WTC11 (cell line): Measurements from ENCODE around the gene AP3D1. TPM values are rescaled to one million over a fixed set of nuclear protein-coding genes. Genes with fewer than 3 reads are reported as not detected.
A peak's percentile ranks its signal among the peaks of the same experiment; 100 is the strongest.

Experiments
- ATAC-seq: fragments of 200-7000 bp; cut with Tn5 transposase; 2 replicates; pipeline ENCODE4 v1.10.0; 2021; ENCODE audit warnings: mild to moderate bottlenecking, moderate library complexity
- CTCF ChIA-PET: fragments of 300-600 bp; sonication (Branson Sonifier 250); formaldehyde crosslinking; loops from one replicate; lab custom pipeline; 2021; ENCODE audit warnings: antibody characterized with exemption; lab: Charles Lee
- POLR2A ChIA-PET: fragments of 350-600 bp; sonication (Branson Sonifier 250); formaldehyde crosslinking; loops from one replicate; lab custom pipeline; 2021; ENCODE audit warnings: antibody characterized with exemption; lab: Charles Lee
- DNase-seq: peaks from one replicate; pipeline ENCODE4 v3.0.0; 2021; ENCODE audit warnings: low spot score
- H3K27ac Mint-ChIP-seq: 2 replicates; pipeline ENCODE4 v1.8.0; 2021; ENCODE audit warnings: mixed read lengths
- H3K27me3 Mint-ChIP-seq: 2 replicates; pipeline ENCODE4 v1.8.0; 2021; ENCODE audit warnings: low read depth, mild to moderate bottlenecking, moderate library complexity, mixed read lengths
- H3K36me3 Mint-ChIP-seq: 2 replicates; pipeline ENCODE4 v1.8.0; 2021; ENCODE audit warnings: mixed read lengths
- H3K4me1 Mint-ChIP-seq: 2 replicates; pipeline ENCODE4 v1.8.0; 2022; ENCODE audit warnings: mixed read lengths
- H3K4me3 Mint-ChIP-seq: 2 replicates; pipeline ENCODE4 v1.8.0; 2021; ENCODE audit warnings: mild to moderate bottlenecking, moderate library complexity, mixed read lengths
- H3K9me3 Mint-ChIP-seq: 2 replicates; pipeline ENCODE4 v1.8.0; 2021; ENCODE audit warnings: mixed read lengths
- E2F4 ChIP-seq: sonication (generic); formaldehyde crosslinking; IDR thresholded peaks from 2 replicates; pipeline ENCODE4 v1.8.1; 2022; ENCODE audit warnings: low read depth, mild to moderate bottlenecking, moderate library complexity, missing genetic modification reagents, borderline replicate concordance
- ETV6 ChIP-seq: sonication (generic); formaldehyde crosslinking; IDR thresholded peaks from 2 replicates; pipeline ENCODE4 v1.8.1; 2022; ENCODE audit warnings: mild to moderate bottlenecking, missing genetic modification reagents
- FOXK1 ChIP-seq: sonication (generic); formaldehyde crosslinking; IDR thresholded peaks from 2 replicates; pipeline ENCODE4 v1.8.0; 2022; ENCODE audit warnings: mild to moderate bottlenecking, moderate library complexity, missing genetic modification reagents
- FOXP1 ChIP-seq: sonication (generic); formaldehyde crosslinking; IDR thresholded peaks from 2 replicates; pipeline ENCODE4 v1.8.0; 2022; ENCODE audit warnings: missing genetic modification reagents, mild to moderate bottlenecking, moderate library complexity, borderline replicate concordance
- GTF2I ChIP-seq: fragments of 250-450 bp; sonication (Bioruptor Pico); conservative IDR thresholded peaks from 2 replicates; pipeline ENCODE4 v1.4.0; 2021; ENCODE audit warnings: mild to moderate bottlenecking
- JUN ChIP-seq: sonication (generic); formaldehyde crosslinking; IDR thresholded peaks from 2 replicates; pipeline ENCODE4 v1.8.0; 2023; ENCODE audit warnings: mild to moderate bottlenecking, missing genetic modification reagents
- MAX ChIP-seq: sonication (generic); formaldehyde crosslinking; IDR thresholded peaks from 2 replicates; pipeline ENCODE4 v1.8.0; 2022; ENCODE audit warnings: mild to moderate bottlenecking, missing genetic modification reagents
- MXD4 ChIP-seq: fragments of 250-450 bp; sonication (Bioruptor Pico); IDR thresholded peaks from 2 replicates; pipeline ENCODE4 v1.8.0; 2021; ENCODE audit warnings: mild to moderate bottlenecking, moderate library complexity, borderline replicate concordance
- NR2C2 ChIP-seq: sonication (generic); formaldehyde crosslinking; IDR thresholded peaks from 2 replicates; pipeline ENCODE4 v1.8.0; 2022; ENCODE audit warnings: mild to moderate bottlenecking, missing genetic modification reagents
- OVOL2 ChIP-seq: fragments of 250-450 bp; sonication (Bioruptor Pico); IDR thresholded peaks from 2 replicates; pipeline ENCODE4 v1.9.0; 2021; ENCODE audit warnings: mild to moderate bottlenecking, borderline replicate concordance
- RORB ChIP-seq: fragments of 250-450 bp; sonication (Bioruptor Pico); IDR thresholded peaks from 2 replicates; pipeline ENCODE4 v1.9.0; 2021; ENCODE audit warnings: mild to moderate bottlenecking
- SOX15 ChIP-seq: fragments of 250-450 bp; sonication (Bioruptor Pico); IDR thresholded peaks from 2 replicates; pipeline ENCODE4 v1.9.0; 2021; ENCODE audit warnings: mild to moderate bottlenecking
- TEAD1 ChIP-seq: sonication (generic); formaldehyde crosslinking; IDR thresholded peaks from 2 replicates; pipeline ENCODE4 v1.8.0; 2022; ENCODE audit warnings: mild to moderate bottlenecking, missing genetic modification reagents
- TEAD4 ChIP-seq: sonication (generic); formaldehyde crosslinking; IDR thresholded peaks from 2 replicates; pipeline ENCODE4 v1.8.0; 2022; ENCODE audit warnings: mild to moderate bottlenecking, missing genetic modification reagents
- TP53 ChIP-seq: sonication (generic); formaldehyde crosslinking; IDR thresholded peaks from 2 replicates; pipeline ENCODE4 v1.8.1; 2023; ENCODE audit warnings: mild to moderate bottlenecking, missing genetic modification reagents
- USF2 ChIP-seq: sonication (generic); formaldehyde crosslinking; IDR thresholded peaks from 2 replicates; pipeline ENCODE4 v1.8.1; 2023; ENCODE audit warnings: mild to moderate bottlenecking, missing genetic modification reagents, moderate library complexity
- ZMAT4 ChIP-seq: fragments of 250-450 bp; sonication (Bioruptor Pico); IDR thresholded peaks from 2 replicates; pipeline ENCODE4 v1.9.0; 2021; ENCODE audit warnings: mild to moderate bottlenecking
- ZNF121 ChIP-seq: sonication (generic); formaldehyde crosslinking; IDR thresholded peaks from 2 replicates; pipeline ENCODE4 v1.8.0; 2023; ENCODE audit warnings: missing genetic modification reagents
- ZNF281 ChIP-seq: sonication (generic); formaldehyde crosslinking; IDR thresholded peaks from 2 replicates; pipeline ENCODE4 v1.8.0; 2023; ENCODE audit warnings: mild to moderate bottlenecking, missing genetic modification reagents
- ZNF425 ChIP-seq: fragments of 250-450 bp; sonication (Bioruptor Pico); conservative IDR thresholded peaks from 2 replicates; pipeline ENCODE4 v1.9.0; 2021; ENCODE audit warnings: mild to moderate bottlenecking
- ZNF671 ChIP-seq: fragments of 250-450 bp; sonication (Bioruptor Pico); IDR thresholded peaks from 2 replicates; pipeline ENCODE4 v1.8.0; 2021; ENCODE audit warnings: mild to moderate bottlenecking
- total RNA-seq: library from RNA; stranded (reverse); gene quantifications from 3 replicates; pipeline ENCODE4 v1.2.3, GENCODE V29; 2021

AP3D1 gene
- total RNA-seq, 1 experiment from 2014 or later, result 190 TPM

- Mint-ChIP-seq H3K27ac (no peak overlapping the region), H3K27me3 (no peaks in the 10 kb centered on the region), H3K4me1 (no peaks in the 10 kb centered on the region), H3K9me3 (no peaks in the 10 kb centered on the region), H3K4me3 (no peak overlapping the region), H3K36me3 (peaks cover 2% of the 10 kb centered on the region; the same call in 1 of the 2 replicates)
- CTCF ChIA-PET, result no interaction called here
- DNase-seq, result no peak
- TF ChIP-seq RORB (CRISPR knock-in tag) (no peak), E2F4 (CRISPR knock-in tag) (no peak), TP53 (CRISPR knock-in tag) (no peak), FOXP1 (CRISPR knock-in tag) (no peak), USF2 (CRISPR knock-in tag) (no peak), ZNF425 (CRISPR knock-in tag) (no peak), MXD4 (CRISPR knock-in tag) (no peak), TEAD4 (CRISPR knock-in tag) (no peak), OVOL2 (CRISPR knock-in tag) (no peak), JUN (CRISPR knock-in tag) (no peak)
- no peak for ATAC-seq
- POLR2A ChIA-PET, result no interaction called here
Measured at GRCh38 chr19:2079076-2079864, 72.1 kb downstream of the AP3D1 start.

- ATAC-seq, result no peak
- H3K27ac Mint-ChIP-seq, result no peak overlapping the region
- peaks cover 2% of the 10 kb centered on the region; the same call in 1 of the 2 replicates for H3K36me3 Mint-ChIP-seq
- no peak for DNase-seq
- H3K4me1 Mint-ChIP-seq, result 0 out of 2 replicates have a peak, but pooled peaks cover 2% of the 10 kb centered on the region
- H3K27me3 Mint-ChIP-seq, result no peaks in the 10 kb centered on the region
- POLR2A ChIA-PET, result no interaction called here
- peak; percentile 14; the same call in 1 of the 2 replicates for TF ChIP-seq ZNF121 (CRISPR knock-in tag)
- TF ChIP-seq ZMAT4 (CRISPR knock-in tag), result no peak
- no peaks in the 10 kb centered on the region for H3K9me3 Mint-ChIP-seq
- H3K4me3 Mint-ChIP-seq, result no peak overlapping the region
- CTCF ChIA-PET, result interaction anchor here (1.1 kb wide), 1 partner anchor 121 kb away, joined by 3 read pairs; no protein-coding TSS in a partner anchor
Measured at GRCh38 chr19:2077833-2078619, 73.3 kb downstream of the AP3D1 start.

- Mint-ChIP-seq H3K4me3 (no peak overlapping the region), H3K27me3 (no peaks in the 10 kb centered on the region), H3K9me3 (no peaks in the 10 kb centered on the region), H3K36me3 (peaks cover 4% of the 10 kb centered on the region), H3K27ac (no peak overlapping the region), H3K4me1 (0 out of 2 replicates have a peak, but pooled peaks cover 2% of the 10 kb centered on the region)
- POLR2A ChIA-PET, result no interaction called here
- DNase-seq (no peak), ATAC-seq (no peak)
- CTCF ChIA-PET, result interaction anchor here (1.1 kb wide), 1 partner anchor 122 kb away, joined by 3 read pairs; no protein-coding TSS in a partner anchor
- TF ChIP-seq ZNF425 (CRISPR knock-in tag) (no peak), ETV6 (CRISPR knock-in tag) (no peak), MAX (CRISPR knock-in tag) (no peak), ZNF671 (CRISPR knock-in tag) (no peak), FOXK1 (no peak), ZNF281 (CRISPR knock-in tag) (no peak), GTF2I (CRISPR knock-in tag) (no peak), NR2C2 (CRISPR knock-in tag) (no peak), TEAD1 (no peak), SOX15 (no peak)
Measured at GRCh38 chr19:2077398-2077797, 74.0 kb downstream of the AP3D1 start.
